Measurements from ENCODE around the gene PRDM2. TPM values are rescaled to one million over a fixed set of nuclear protein-coding genes. Genes with fewer than 3 reads are reported as not detected.

Gene PRDM2
- total RNA-seq, 2 experiments from 2014 or later, result 136 to 140 TPM

GRCh38 chr1:13873032-13873431 is 173.0 kb downstream of the PRDM2 start:
- no peaks in the 10 kb centered on the region for H3K36me3 Mint-ChIP-seq (ENCODE audit: low read depth)
- DNase-seq (no peak), ATAC-seq (ENCODE audit: poor library complexity) (no peak)
- H3K36me3 ChIP-seq (ENCODE audit: insufficient read depth, low read length), result no peaks in the 10 kb centered on the region
- ChIA-PET POLR2A (no interaction called here), CTCF (no interaction called here)
- H3K4me3 ChIP-seq (ENCODE audit: low read length), result no peak overlapping the region
- no peak overlapping the region for H3K4me3 Mint-ChIP-seq
- H3K27ac Mint-ChIP-seq, result no peak overlapping the region
- intact Hi-C loops (cut with DNase I, micrococcal nuclease), result no loop called here
- H3K9me3 Mint-ChIP-seq, result no peaks in the 10 kb centered on the region
- no peaks in the 10 kb centered on the region for H3K4me1 Mint-ChIP-seq (ENCODE audit: low read depth)
- peaks cover 30% of the 10 kb centered on the region for H3K27me3 Mint-ChIP-seq
- H3K27ac ChIP-seq (ENCODE audit: low read depth in 1 of 2, low read length in 2 of 2), result no peak overlapping the region
- H3K27me3 ChIP-seq (ENCODE audit: control insufficient read depth in 1 of 2, insufficient read depth in 2 of 2, low read length in 2 of 2), result peaks cover 0 to 2% of the 10 kb centered on the region in 2 experiments
- TF ChIP-seq CTCF (IDR thresholded peaks at IDR 0.05), result no peak
- H3K4me1 ChIP-seq (ENCODE audit: insufficient read depth, low read length), result no peaks in the 10 kb centered on the region
- H3K9me3 ChIP-seq (ENCODE audit: control insufficient read depth in 1 of 2, insufficient read depth in 1 of 2, low read length in 2 of 2), result peaks cover 0 to 5% of the 10 kb centered on the region in 2 experiments

Other genes starting within 250 kb of the PRDM2 start
- gene LRRC38, start 186.2 kb upstream of the PRDM2 start, total RNA-seq, result not detected
- not detected for gene PDPN, start 116.4 kb upstream of the PRDM2 start, total RNA-seq